Measurements from ENCODE around the gene ADGRB3.
"Not testable (repeated sequence)": the region's sequence is repeated elsewhere in the genome, so short reads cannot be mapped to it uniquely, and the experiment has no call there.

Gene ADGRB3

DNA sequence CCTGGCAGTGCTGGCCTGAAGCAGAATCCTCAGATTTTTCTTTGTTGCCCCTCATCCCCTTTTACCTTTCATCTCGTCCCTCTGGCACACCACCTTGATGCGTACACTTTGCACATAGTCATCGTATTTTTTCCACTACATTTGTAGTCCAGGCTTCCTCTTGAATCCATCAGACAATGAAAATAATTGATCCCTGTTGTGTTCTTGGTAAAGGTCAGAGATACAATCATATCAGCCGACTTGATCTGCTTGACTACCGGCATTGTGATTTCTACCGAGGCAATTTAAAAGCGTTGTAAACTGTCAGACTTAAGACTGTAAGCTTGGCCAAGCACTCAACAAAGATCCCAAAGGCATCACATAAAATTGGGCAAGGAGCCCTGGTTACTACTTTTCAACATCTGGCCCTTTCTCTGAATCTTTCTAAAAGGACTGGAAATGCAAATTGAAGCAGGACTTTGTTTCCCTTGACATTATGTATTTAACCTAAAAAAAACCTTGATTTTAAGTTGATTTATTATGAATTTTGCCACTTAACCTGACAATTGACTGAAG is 649.2 kb downstream of the ADGRB3 start:
- DNase-seq: no peak

DNA sequence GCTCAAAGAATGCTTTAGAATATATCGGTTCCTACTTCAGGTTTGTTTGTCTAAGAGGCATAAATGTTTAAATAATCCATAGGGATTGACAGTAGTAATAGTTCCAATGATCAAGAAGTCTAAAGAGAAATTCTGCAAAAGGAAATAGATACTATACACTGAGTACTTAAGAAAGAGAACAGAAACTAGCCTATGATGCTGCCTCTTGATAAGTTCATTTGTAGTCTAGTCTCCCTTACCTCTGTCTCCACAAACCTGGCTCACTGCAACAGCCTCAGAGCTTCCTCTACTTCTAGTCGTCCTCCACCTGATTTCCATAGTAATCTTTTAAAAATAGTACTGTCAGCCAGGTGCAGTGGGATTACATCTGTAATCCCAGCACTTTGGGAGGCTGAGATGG is 650.0 kb downstream of the ADGRB3 start:
- no peak for DNase-seq

- no peak for DNase-seq
These were observed 651.2 kb downstream of the ADGRB3 start for GRCh38 chr6:69286331-69286730.

DNA sequence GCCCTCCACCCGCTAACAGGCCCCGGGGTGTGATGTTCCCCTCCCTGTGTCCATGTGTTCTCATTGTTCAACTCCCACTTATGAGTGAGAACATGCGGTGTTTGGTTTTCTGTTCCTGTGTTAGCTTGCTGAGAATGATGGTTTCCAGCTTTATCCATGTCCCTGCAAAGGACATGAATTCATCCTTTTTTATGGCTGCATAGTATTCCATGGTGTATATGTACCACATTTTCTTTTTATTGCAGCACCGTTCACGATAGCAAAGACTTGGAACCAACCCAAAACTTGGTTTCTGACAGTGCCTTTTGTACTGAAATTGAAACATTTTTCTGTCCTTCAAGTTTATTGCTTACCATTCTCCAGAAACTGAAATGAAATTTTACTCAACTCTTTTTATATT is 653.1 kb downstream of the ADGRB3 start:
- not testable (repeated sequence) for DNase-seq

DNA sequence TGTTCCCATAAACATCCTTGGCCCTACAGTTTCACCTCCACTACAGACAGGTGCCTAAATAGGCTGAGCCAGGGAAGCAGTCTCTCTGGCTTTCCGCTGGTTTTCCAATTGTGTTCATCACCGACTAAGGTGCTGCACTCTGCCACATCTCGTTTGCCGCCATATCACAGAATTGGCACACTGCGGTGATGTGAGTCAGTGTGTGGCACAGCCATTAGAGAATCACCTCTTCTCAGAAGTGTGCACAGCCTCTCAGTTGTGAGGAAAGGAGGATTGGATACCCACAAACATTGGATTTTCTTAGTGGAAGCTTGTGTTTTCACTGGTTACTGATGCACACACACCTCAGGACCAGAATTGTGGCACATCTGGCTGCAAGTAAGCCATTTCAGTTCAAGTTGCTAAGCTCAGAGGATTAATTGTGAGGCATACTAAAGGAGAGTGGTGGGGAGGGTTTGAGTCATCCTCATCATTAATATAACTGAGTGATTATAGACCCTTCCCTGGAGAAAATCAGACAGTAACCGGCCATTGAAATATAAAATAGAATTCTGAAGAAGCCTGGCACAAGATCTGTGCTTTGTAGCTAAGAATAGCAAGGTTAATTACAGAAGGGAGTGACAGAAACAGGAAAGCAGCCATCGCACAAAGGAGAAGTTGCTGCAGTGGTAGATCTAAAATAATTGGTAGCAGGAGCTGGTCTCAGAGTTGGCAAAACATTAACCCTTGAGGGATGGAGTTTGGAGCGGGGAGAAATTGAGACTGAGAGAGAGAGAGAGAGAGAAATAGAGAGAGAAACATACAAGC is 654.8 kb downstream of the ADGRB3 start:
- DNase-seq: no peak

DNA sequence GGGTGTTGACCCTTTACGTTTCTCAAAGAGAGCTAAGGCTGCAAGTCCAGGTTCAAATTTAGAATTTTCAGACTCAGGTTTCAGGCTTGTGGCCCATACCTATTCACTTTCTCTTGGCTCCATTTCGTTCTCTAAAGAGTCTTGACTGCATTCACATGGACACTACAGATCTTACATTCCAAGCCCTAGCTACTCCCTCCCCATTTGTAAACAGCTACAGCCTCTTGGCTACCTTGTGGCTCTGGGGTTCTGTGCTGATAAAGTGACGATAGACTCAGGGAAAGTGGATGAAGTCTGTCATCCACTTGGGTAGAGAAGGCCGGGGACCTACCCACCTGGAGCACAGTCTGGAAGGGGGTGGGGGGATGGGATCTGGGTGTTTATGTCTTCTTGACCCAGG is 658.4 kb downstream of the ADGRB3 start:
- DNase-seq: no peak

DNA sequence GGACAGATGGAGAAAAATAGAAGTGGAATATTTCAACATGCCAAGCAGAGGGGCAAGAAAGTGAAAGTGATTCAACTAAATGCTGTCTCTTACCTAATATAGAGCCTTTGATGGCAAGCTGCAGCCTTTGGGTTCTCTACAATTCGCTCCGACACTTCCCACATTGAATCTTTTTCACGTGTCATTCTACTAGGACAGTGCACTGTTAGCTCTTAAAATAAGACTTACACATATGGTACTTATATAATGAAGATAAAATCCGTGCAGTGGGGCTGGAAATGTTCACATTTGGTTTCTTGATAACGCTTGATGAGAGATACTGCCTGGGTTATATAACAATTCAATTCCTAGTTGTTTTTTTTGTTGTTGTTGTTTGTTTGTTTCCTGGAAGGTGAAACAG is 659.3 kb downstream of the ADGRB3 start:
- no peak for DNase-seq

DNA sequence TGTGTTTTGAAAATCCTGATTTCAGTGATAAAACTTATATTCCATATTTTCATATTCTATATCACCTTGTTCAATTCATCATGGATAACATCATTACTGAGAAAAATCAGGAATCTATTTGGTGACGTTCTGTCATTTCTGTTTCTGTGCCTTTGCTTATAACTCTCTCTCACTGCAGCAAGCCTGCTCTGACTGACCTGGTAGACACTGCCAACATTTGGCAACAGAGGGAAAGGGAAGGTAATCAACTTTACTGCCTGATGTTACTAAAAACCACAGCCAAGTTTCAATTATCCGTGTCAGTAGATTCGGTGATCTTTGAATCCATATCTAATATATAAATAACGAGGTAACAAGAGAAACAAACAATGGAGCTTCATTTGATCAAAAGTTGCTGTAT is 659.8 kb downstream of the ADGRB3 start:
- DNase-seq: no peak

- no peak for DNase-seq
These were observed 668.3 kb downstream of the ADGRB3 start for GRCh38 chr6:69303382-69303781.

- no peak for DNase-seq
These were observed 670.4 kb downstream of the ADGRB3 start for GRCh38 chr6:69305456-69305855.

DNA sequence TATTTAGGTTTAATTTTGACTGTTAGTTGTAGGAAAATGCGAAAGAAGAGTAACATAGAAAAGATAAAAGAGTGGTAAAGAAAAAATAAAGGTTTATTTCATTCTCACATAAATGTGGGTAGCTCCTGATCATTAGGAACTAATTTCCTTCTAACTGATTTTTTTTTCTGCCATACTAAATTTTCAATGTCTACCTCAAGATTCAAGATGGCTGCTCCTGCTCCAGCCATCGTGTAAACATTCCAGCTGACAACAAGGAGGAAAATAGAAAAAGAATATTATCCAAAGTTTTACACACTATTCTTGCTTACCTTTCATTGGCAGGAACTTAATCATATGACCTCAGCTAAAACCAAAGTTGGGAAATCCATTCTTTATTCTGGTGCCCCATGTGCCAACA is 673.5 kb downstream of the ADGRB3 start:
- no peak for DNase-seq

GRCh38 chr6:69311888-69312287 is 676.8 kb downstream of the ADGRB3 start:
- DNase-seq: no peak

DNA sequence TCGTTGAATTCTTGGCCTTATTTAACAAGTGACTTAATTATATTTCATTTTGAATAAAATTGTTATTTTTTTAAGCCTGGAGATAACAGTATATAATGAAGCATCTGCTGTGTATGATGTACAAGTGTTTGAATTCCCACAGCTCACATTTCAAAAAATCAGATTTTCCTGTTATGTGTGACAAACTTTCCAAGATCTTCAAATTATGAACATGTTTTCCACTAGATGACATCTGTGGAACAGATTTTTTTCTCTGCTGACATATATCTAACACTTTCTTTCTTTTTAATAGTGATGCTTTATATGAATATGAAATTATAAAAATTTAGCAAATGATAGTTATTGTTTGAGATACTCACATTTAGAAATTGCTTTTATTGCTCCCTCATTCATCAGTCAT is 678.9 kb downstream of the ADGRB3 start:
- DNase-seq: no peak

DNA sequence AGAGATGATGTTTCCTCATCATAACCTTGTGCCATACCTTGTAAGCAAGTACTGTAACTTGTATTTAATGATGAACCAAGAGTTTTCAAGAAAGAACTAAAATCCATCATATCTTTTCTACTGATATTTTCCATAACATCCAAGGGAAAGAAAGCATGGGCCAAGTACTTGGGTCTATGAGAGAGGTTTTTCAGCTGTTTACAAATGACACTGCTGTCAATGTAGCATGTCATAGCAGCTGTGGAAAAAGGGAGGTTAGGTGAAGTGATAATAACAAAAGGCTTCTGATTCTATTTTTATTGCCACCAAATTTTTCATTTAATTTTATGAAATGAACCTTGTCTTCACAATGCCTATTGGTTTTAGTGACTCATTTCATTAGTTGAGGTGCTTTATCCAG is 679.4 kb downstream of the ADGRB3 start:
- DNase-seq: no peak

DNA sequence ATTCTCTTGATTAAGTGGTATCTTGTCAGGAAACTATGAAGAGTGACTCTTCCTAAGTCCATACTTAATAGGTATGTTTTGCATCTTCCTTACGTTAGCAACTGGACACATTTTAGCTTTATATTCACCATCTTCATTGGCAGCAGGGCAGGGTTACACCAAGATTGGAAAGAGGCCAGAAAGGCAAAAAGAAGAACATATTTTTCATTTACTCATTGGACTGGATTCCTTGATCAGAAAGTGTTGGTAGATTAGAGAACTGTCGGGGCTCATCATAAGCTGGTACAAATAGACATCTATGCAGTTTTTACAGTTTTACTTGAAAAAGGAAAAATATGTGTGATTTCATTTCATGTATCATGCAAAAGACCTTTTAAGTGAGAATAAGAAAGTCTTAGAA is 696.8 kb downstream of the ADGRB3 start:
- no peak for DNase-seq

DNA sequence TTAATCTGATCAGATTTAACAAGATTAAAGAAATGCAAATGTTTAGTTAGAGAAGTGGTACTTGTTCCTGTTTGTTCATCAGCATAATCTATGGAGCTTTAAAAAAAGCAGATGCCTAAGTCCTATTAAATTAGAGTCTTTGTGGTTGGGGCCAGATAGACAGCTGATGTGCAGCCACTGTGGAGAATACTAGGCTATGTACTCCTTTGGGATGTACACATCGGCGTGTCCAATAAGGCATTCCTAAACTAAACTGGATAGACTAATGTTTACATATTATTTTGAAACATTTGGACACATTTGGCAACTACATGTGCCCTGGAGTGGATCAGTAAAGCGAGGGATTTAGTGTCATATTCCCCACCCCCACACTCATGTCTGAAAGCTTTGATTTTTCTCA is 702.2 kb downstream of the ADGRB3 start:
- no peak for DNase-seq

- DNase-seq: no peak
These were observed 703.5 kb downstream of the ADGRB3 start for GRCh38 chr6:69338431-69339162.

- no peak for DNase-seq
These were observed 704.1 kb downstream of the ADGRB3 start for GRCh38 chr6:69339163-69339550.

- no peak for DNase-seq
These were observed 705.1 kb downstream of the ADGRB3 start for GRCh38 chr6:69340196-69340595.

DNA sequence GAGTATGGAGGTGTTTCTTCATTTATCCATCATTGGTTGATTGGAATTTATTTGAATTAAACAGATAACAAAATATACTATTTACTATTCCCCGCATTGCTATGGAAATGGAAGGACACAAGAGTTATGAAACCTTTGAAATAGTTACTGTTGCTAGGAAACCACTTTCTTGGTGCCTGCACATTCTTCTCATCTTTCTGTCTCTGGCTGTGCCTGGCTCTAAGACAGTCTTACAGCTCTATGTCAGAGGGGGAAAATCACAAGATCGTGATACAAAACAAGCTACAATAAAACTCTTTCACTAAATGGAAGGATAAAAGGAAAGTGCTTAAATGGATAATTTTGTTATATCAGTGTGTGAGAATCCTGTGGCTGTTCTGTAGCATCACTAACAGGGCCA is 708.8 kb downstream of the ADGRB3 start:
- no peak for DNase-seq

GRCh38 chr6:69349771-69350170 is 714.7 kb downstream of the ADGRB3 start:
- DNase-seq: no peak

- no peak for DNase-seq
These were observed 727.1 kb downstream of the ADGRB3 start for GRCh38 chr6:69362209-69362608.

DNA sequence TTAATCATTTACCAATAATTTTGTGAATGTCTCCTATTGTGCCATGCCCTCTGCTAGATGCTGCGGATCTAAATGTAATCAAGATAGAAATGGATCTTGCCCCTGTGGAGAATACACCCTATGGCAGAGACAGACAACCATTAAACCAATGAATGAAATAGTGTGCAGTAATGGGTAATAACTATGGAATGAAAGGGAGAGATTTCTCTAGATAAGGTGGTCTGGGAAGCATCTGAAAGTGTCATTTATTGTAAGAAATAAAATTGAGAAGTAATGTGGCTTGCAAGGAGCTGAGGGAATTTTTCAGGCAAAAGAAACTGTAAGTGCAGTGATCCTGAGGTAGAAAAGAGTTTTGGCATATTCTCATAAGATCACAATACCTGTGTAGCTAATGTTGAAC is 731.7 kb downstream of the ADGRB3 start:
- no peak for DNase-seq

GRCh38 chr6:69368613-69369012 is 733.5 kb downstream of the ADGRB3 start:
- no peak for DNase-seq

All from NCI-H748 treated with DMSO at 0.1 percent for 48 hours (cell line).